Medulla oblongata (tissue), 1 donor: ENCODE data around the gene ZNRF3.
"Not testable (repeated sequence)": the region's sequence is repeated elsewhere in the genome, so short reads cannot be mapped to it uniquely, and the experiment has no call there.

ENCODE experiments used
- DNase-seq: peaks from one replicate; pipeline ENCODE4 v3.0.0-alpha.2; 2015; ENCODE audit errors: extremely low spot score

ZNRF3 gene

GRCh38 chr22:28907311-28908008 is 24.1 kb downstream of the ZNRF3 start:
- DNase-seq = no peak

GRCh38 chr22:28908810-28909209 is 25.4 kb downstream of the ZNRF3 start:
- DNase-seq = not testable (repeated sequence)

- no peak for DNase-seq
Observed at GRCh38 chr22:28909375-28909774, 26.0 kb downstream of the ZNRF3 start.

- DNase-seq = no peak
Observed at GRCh38 chr22:28910569-28911303, 27.4 kb downstream of the ZNRF3 start.

GRCh38 chr22:28911304-28911690 is 27.9 kb downstream of the ZNRF3 start:
- DNase-seq = no peak

GRCh38 chr22:28911777-28912669 is 28.7 kb downstream of the ZNRF3 start:
- peak; percentile 25 for DNase-seq

- no peak for DNase-seq
Observed at GRCh38 chr22:28914201-28914600, 30.8 kb downstream of the ZNRF3 start.

- DNase-seq = no peak
Observed at GRCh38 chr22:28915969-28916368, 32.6 kb downstream of the ZNRF3 start.

GRCh38 chr22:28917747-28918549 is 34.6 kb downstream of the ZNRF3 start:
- DNase-seq = no peak

- DNase-seq = no peak
Observed at GRCh38 chr22:28918550-28919271, 35.3 kb downstream of the ZNRF3 start.

- DNase-seq = no peak
Observed at GRCh38 chr22:28920757-28921584, 37.6 kb downstream of the ZNRF3 start.

- DNase-seq = no peak
Observed at GRCh38 chr22:28921585-28921879, 38.2 kb downstream of the ZNRF3 start.

GRCh38 chr22:28922540-28923244 is 39.3 kb downstream of the ZNRF3 start:
- no peak for DNase-seq

GRCh38 chr22:28923826-28924732 is 40.7 kb downstream of the ZNRF3 start:
- peak; percentile 59 for DNase-seq

- no peak for DNase-seq
Observed at GRCh38 chr22:28925916-28926315, 42.5 kb downstream of the ZNRF3 start.

GRCh38 chr22:28927630-28928029 is 44.3 kb downstream of the ZNRF3 start:
- DNase-seq = no peak

- no peak for DNase-seq
Observed at GRCh38 chr22:28929197-28929596, 45.8 kb downstream of the ZNRF3 start.

- no peak for DNase-seq
Observed at GRCh38 chr22:28930357-28931007, 47.1 kb downstream of the ZNRF3 start.
